Measurements from ENCODE around the gene POLR2E. TPM values are rescaled to one million over a fixed set of nuclear protein-coding genes. Genes with fewer than 3 reads are reported as not detected.

POLR2E gene
- total RNA-seq, 1 experiment from 2014 or later: 343 TPM

DNA sequence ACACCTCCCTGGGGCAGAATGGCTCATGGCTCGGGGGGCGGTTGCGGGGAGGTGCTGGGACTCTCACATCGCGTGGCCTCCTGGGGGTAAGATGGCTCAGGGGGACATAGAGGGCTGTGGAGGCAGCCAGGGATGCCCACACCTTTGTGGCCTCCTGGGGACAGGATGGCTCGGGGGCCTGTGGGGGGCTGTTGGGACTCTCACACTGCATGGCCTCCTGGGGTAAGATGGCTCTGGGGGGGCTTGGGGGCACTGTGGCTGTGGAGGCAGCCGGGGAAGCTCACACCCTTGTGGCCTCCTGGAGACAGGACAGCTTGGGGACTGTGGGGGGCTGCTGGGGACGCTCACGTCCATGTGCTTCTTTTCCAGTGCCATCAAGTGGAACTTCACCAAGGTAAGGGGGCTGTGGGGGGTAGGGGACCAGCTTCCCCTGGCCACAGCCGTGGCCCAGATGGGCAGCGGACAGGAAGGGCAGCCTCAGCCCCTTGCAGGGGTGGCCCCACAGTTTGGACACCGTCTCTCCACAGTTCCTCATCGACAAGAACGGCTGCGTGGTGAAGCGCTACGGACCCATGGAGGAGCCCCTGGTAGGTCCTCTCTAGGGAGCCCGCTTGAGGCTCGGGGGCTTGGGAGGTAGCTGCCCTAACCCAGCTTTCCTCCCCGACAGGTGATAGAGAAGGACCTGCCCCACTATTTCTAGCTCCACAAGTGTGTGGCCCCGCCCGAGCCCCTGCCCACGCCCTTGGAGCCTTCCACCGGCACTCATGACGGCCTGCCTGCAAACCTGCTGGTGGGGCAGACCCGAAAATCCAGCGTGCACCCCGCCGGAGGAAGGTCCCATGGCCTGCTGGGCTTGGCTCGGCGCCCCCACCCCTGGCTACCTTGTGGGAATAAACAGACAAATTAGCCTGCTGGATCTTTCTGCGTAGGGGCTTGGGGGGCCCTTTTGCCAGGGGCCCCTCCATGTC is 11.0 kb upstream of the POLR2E start:
- Histone ChIP-seq H3K27ac (ENCODE audit: low read depth, low read length, poor library complexity, severe bottlenecking) (no peak overlapping the region), H3K4me1 (ENCODE audit: insufficient read depth, low read length, poor library complexity, severe bottlenecking) (peaks cover 30% of the 10 kb centered on the region), H3K27me3 (replicated peaks; ENCODE audit: insufficient read depth, low read depth, low read length, poor library complexity) (no peaks in the 10 kb centered on the region), H3K9me3 (ENCODE audit: low read depth, low read length, poor library complexity, severe bottlenecking) (no peaks in the 10 kb centered on the region), H3K36me3 (ENCODE audit: insufficient read depth, low read length, poor library complexity, severe bottlenecking) (peaks cover 26% of the 10 kb centered on the region), H3K4me3 (ENCODE audit: low read depth, low read length, poor library complexity, severe bottlenecking) (no peak overlapping the region)
- intact Hi-C loops (cut with micrococcal nuclease; ENCODE audit: unreplicated experiment): loop anchor here (10.0 kb wide), 1 partner anchor 81 kb away; the partner anchor contains the start of genes CNN2, RNU6-2 and TMEM259
- no peak for TF ChIP-seq EZH2 (IDR thresholded peaks at IDR 0.05; ENCODE audit: borderline replicate concordance, low read depth, low read length, poor library complexity, severe bottlenecking)
- TF ChIP-seq, protein P1, sequence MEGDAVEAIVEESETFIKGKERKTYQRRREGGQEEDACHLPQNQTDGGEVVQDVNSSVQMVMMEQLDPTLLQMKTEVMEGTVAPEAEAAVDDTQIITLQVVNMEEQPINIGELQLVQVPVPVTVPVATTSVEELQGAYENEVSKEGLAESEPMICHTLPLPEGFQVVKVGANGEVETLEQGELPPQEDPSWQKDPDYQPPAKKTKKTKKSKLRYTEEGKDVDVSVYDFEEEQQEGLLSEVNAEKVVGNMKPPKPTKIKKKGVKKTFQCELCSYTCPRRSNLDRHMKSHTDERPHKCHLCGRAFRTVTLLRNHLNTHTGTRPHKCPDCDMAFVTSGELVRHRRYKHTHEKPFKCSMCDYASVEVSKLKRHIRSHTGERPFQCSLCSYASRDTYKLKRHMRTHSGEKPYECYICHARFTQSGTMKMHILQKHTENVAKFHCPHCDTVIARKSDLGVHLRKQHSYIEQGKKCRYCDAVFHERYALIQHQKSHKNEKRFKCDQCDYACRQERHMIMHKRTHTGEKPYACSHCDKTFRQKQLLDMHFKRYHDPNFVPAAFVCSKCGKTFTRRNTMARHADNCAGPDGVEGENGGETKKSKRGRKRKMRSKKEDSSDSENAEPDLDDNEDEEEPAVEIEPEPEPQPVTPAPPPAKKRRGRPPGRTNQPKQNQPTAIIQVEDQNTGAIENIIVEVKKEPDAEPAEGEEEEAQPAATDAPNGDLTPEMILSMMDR (conservative IDR thresholded peaks at IDR 0.05; ENCODE audit: low read depth, low read length): no peak
- CTCF ChIA-PET: no interaction called here
- TSS peak; percentile 66 for BruUV-seq (replicated peaks)
- no peak for DNase-seq (ENCODE audit: low spot score)
- POLR2A ChIA-PET (ENCODE audit: low non-redundant PET): interaction anchor here (0.7 kb wide), 1 partner anchor 8 kb away, joined by 3 read pairs; no protein-coding TSS in a partner anchor

DNA sequence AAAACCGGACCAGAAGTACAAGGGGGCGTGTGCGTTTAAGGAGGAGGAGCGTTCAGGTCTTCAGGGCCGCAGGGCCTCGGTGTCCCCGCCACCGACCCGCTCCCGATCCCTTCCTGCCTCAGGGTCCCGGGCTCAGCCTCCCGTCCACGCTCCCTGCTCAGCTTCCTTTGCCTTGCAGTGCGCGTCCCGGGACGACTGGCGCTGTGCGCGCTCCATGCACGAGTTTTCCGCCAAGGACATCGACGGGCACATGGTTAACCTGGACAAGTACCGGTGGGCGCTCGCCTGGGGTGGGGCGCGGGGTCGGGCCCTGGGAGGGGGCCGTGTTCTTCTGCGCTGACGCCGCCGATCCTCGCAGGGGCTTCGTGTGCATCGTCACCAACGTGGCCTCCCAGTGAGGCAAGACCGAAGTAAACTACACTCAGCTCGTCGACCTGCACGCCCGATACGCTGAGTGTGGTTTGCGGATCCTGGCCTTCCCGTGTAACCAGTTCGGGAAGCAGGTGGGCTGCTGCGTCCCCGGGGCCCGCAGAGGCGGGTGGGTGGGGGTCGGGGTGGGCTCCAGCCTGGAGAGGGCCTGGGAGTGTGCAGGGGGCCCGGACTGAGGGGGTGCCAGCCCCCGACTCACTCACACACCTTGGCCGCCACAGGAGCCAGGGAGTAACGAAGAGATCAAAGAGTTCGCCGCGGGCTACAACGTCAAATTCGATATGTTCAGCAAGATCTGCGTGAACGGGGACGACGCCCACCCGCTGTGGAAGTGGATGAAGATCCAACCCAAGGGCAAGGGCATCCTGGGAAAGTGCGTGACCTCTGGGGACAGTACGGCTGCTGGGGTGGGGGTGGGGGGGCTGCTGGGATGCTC is 10.1 kb upstream of the POLR2E start:
- CTCF ChIA-PET: interaction anchor here (0.9 kb wide), 1 partner anchor 31 kb away, joined by 6 read pairs; no protein-coding TSS in a partner anchor
- Histone ChIP-seq H3K4me1 (ENCODE audit: insufficient read depth, low read length, poor library complexity, severe bottlenecking) (peaks cover 30% of the 10 kb centered on the region), H3K9me3 (ENCODE audit: low read depth, low read length, poor library complexity, severe bottlenecking) (no peaks in the 10 kb centered on the region), H3K27me3 (replicated peaks; ENCODE audit: insufficient read depth, low read depth, low read length, poor library complexity) (no peaks in the 10 kb centered on the region), H3K27ac (ENCODE audit: low read depth, low read length, poor library complexity, severe bottlenecking) (peak overlapping the region; percentile 94), H3K36me3 (ENCODE audit: insufficient read depth, low read length, poor library complexity, severe bottlenecking) (peaks cover 26% of the 10 kb centered on the region), H3K4me3 (ENCODE audit: low read depth, low read length, poor library complexity, severe bottlenecking) (peak overlapping the region; percentile 97)
- DNase-seq (ENCODE audit: low spot score): peak; percentile 64
- POLR2A ChIA-PET (ENCODE audit: low non-redundant PET): interaction anchor here (0.7 kb wide), 1 partner anchor 7 kb away, joined by 3 read pairs; no protein-coding TSS in a partner anchor
- TF ChIP-seq, protein P1 (conservative IDR thresholded peaks at IDR 0.05; ENCODE audit: low read depth, low read length): no peak
- TF ChIP-seq EZH2 (IDR thresholded peaks at IDR 0.05; ENCODE audit: borderline replicate concordance, low read depth, low read length, poor library complexity, severe bottlenecking): no peak
- intact Hi-C loops (cut with micrococcal nuclease; ENCODE audit: unreplicated experiment): loop anchor here (10.0 kb wide), 1 partner anchor 80 kb away; the partner anchor contains the start of genes CNN2, RNU6-2 and TMEM259
- no TSS peak for BruUV-seq (replicated peaks)

Measured in A673 (cell line).